H9 (cell line): ENCODE measurements around the gene SGCD. TPM values are rescaled to one million over a fixed set of nuclear protein-coding genes. Genes with fewer than 3 reads are reported as not detected.

Experiments
- DNase-seq: peaks from one replicate; pipeline ENCODE4 v3.0.0-alpha.2; 2017
- H2AFZ ChIP-seq: one replicate; pipeline ENCODE4 v1.6.1; 2013; ENCODE audit warnings: mild to moderate bottlenecking, low read length, control low read depth, moderate library complexity
- H2AK5ac ChIP-seq: 2 replicates; pipeline ENCODE4 v1.6.1; 2013; ENCODE audit warnings: low read length, control low read depth, mixed read lengths; ENCODE audit not compliant: insufficient read length
- H2BK120ac ChIP-seq: one replicate; pipeline ENCODE4 v1.6.1; 2013; ENCODE audit warnings: low read depth, mild to moderate bottlenecking, low read length, control low read depth, inconsistent platforms; ENCODE audit not compliant: poor library complexity, severe bottlenecking
- H2BK12ac ChIP-seq: 2 replicates; pipeline ENCODE4 v1.6.1; 2013; ENCODE audit warnings: low read length, control low read depth, mixed read lengths, low read depth; ENCODE audit not compliant: insufficient read length
- H2BK15ac ChIP-seq: 2 replicates; pipeline ENCODE4 v1.6.1; 2013; ENCODE audit warnings: low read depth, low read length, control low read depth
- H2BK20ac ChIP-seq: one replicate; pipeline ENCODE4 v1.6.1; 2013; ENCODE audit warnings: low read depth, mild to moderate bottlenecking, low read length, control low read depth, inconsistent platforms; ENCODE audit not compliant: poor library complexity, severe bottlenecking
- H2BK5ac ChIP-seq: 2 replicates; pipeline ENCODE4 v1.6.1; 2013; ENCODE audit warnings: low read length, control low read depth, mixed read lengths; ENCODE audit not compliant: insufficient read length
- H3K14ac ChIP-seq: 2 replicates; pipeline ENCODE4 v1.6.1; 2013; ENCODE audit warnings: low read length, control low read depth; ENCODE audit not compliant: insufficient read depth
- H3K18ac ChIP-seq: 2 replicates; pipeline ENCODE4 v1.6.1; 2013; ENCODE audit warnings: low read depth, mild to moderate bottlenecking, mixed read lengths, low read length, control low read depth; ENCODE audit not compliant: insufficient read length
- H3K23ac ChIP-seq: 2 replicates; pipeline ENCODE4 v1.6.1; 2013; ENCODE audit warnings: low read length, control low read depth, mixed read lengths, low read depth; ENCODE audit not compliant: insufficient read length
- H3K23me2 ChIP-seq: 2 replicates; pipeline ENCODE4 v1.6.1; 2013; ENCODE audit warnings: low read depth, mild to moderate bottlenecking, mixed read lengths, low read length, control low read depth; ENCODE audit not compliant: insufficient read length, poor library complexity, severe bottlenecking
- H3K27ac ChIP-seq: 2 replicates; pipeline ENCODE4 v1.5.1; 2013; ENCODE audit warnings: low read length, control low read depth, mixed read lengths, low read depth; ENCODE audit not compliant: insufficient read length
- H3K27me3 ChIP-seq: 2 replicates; pipeline ENCODE4 v1.6.1; 2013; ENCODE audit warnings: low read length, control low read depth, inconsistent platforms; ENCODE audit not compliant: insufficient read depth
- H3K4ac ChIP-seq: 2 replicates; pipeline ENCODE4 v1.6.1; 2013; ENCODE audit warnings: low read depth, mild to moderate bottlenecking, control low read depth, inconsistent platforms, low read length, moderate library complexity
- H3K4me1 ChIP-seq: 2 replicates; pipeline ENCODE4 v1.6.1; 2013; ENCODE audit warnings: low read length, control low read depth, inconsistent platforms; ENCODE audit not compliant: insufficient read depth
- H3K4me2 ChIP-seq: 2 replicates; pipeline ENCODE4 v1.6.1; 2013; ENCODE audit warnings: low read length, control low read depth, mixed read lengths; ENCODE audit not compliant: insufficient read length, insufficient read depth
- H3K56ac ChIP-seq: 2 replicates; pipeline ENCODE4 v1.6.1; 2013; ENCODE audit warnings: low read depth, mild to moderate bottlenecking, mixed read lengths, low read length, control low read depth; ENCODE audit not compliant: insufficient read length
- H3K79me1 ChIP-seq: 2 replicates; pipeline ENCODE4 v1.6.1; 2013; ENCODE audit warnings: low read depth, mild to moderate bottlenecking, moderate library complexity, low read length, control low read depth, inconsistent platforms; ENCODE audit not compliant: insufficient read depth, poor library complexity, severe bottlenecking
- H3K79me2 ChIP-seq: 2 replicates; pipeline ENCODE4 v1.6.1; 2013; ENCODE audit warnings: low read length, control low read depth, inconsistent platforms; ENCODE audit not compliant: insufficient read depth
- H3K9ac ChIP-seq: 2 replicates; pipeline ENCODE4 v1.6.1; 2013; ENCODE audit warnings: low read length, control low read depth, mixed read lengths; ENCODE audit not compliant: insufficient read length; ENCODE audit errors: extremely low read depth
- H3K9me3 ChIP-seq: one replicate; pipeline ENCODE4 v1.6.1; 2013; ENCODE audit warnings: low read depth, low read length, inconsistent platforms; ENCODE audit not compliant: control insufficient read depth
- H3T11ph ChIP-seq: one replicate; pipeline ENCODE4 v1.6.1; 2013; ENCODE audit warnings: mild to moderate bottlenecking, low read length, control low read depth, inconsistent platforms
- H4K20me1 ChIP-seq: one replicate; pipeline ENCODE4 v1.6.1; 2013; ENCODE audit not compliant: control insufficient read depth, insufficient read length, insufficient read depth
- H4K5ac ChIP-seq: 2 replicates; pipeline ENCODE4 v1.6.1; 2013; ENCODE audit warnings: low read depth, mild to moderate bottlenecking, mixed read lengths, low read length, control low read depth; ENCODE audit not compliant: insufficient read length
- H4K8ac ChIP-seq: replicated peaks from 2 replicates; pipeline ENCODE4 v1.6.1; 2013; ENCODE audit warnings: low read length, control low read depth, mixed read lengths, low read depth; ENCODE audit not compliant: insufficient read length
- H4K91ac ChIP-seq: 2 replicates; pipeline ENCODE4 v1.6.1; 2013; ENCODE audit warnings: low read depth, mild to moderate bottlenecking, moderate library complexity, mixed read lengths, low read length, control low read depth; ENCODE audit not compliant: insufficient read length
- H3K27ac Mint-ChIP-seq, 3 experiments: 2 replicates in 2 of 3; 3 replicates in 1 of 3; pipeline ENCODE4 v1.8.0; 2020 to 2021; ENCODE audit warnings: mixed read lengths in 3 of 3, mild to moderate bottlenecking in 1 of 3, moderate library complexity in 1 of 3
- H3K27me3 Mint-ChIP-seq: 2 replicates; pipeline ENCODE4 v1.8.0; 2021; ENCODE audit warnings: low read depth, mild to moderate bottlenecking, moderate library complexity, mixed read lengths
- H3K36me3 Mint-ChIP-seq, 3 experiments: 2 replicates in 2 of 3; 3 replicates in 1 of 3; pipeline ENCODE4 v1.8.0; 2020 to 2021; ENCODE audit warnings: low read depth in 3 of 3, mixed read lengths in 3 of 3; ENCODE audit not compliant: insufficient read depth in 1 of 3
- H3K4me1 Mint-ChIP-seq, 2 experiments: 2 replicates each; pipeline ENCODE4 v1.8.0; 2020; ENCODE audit warnings: mixed read lengths in 2 of 2
- H3K4me3 Mint-ChIP-seq, 2 experiments: 2 replicates in 1 of 2; 3 replicates in 1 of 2; pipeline ENCODE4 v1.8.0; 2020 to 2021; ENCODE audit warnings: mild to moderate bottlenecking in 2 of 2, mixed read lengths in 2 of 2, moderate library complexity in 1 of 2
- H3K9me3 Mint-ChIP-seq, 2 experiments: 2 replicates in 1 of 2; 3 replicates in 1 of 2; pipeline ENCODE4 v1.8.0; 2020; ENCODE audit warnings: mild to moderate bottlenecking in 2 of 2, mixed read lengths in 2 of 2, moderate library complexity in 1 of 2
- CTCF ChIP-seq: fragments of 200-600 bp; sonication (generic); conservative IDR thresholded peaks from 3 replicates; pipeline ENCODE4 v1.8.0; 2021; ENCODE audit warnings: antibody characterized with exemption, mild to moderate bottlenecking
- WGBS: extraction: QIAGEN DNeasy Blood & Tissue Kit; methylation state at CpG from one replicate; pipeline ENCODE4 v1.1.7; 2013; ENCODE audit warnings: missing lambda C conversion rate, low lambda C conversion rate, mixed read lengths; ENCODE audit not compliant: insufficient read length; ENCODE audit errors: extremely low coverage; 5-methylcytosine and 5-hydroxymethylcytosine counted together
- total RNA-seq: library from RNA; stranded (reverse); gene quantifications from 2 replicates; pipeline ENCODE4 v1.2.1, GENCODE V29; 2021

Gene SGCD
- total RNA-seq, 1 experiment from 2014 or later: 0.11 TPM

DNA sequence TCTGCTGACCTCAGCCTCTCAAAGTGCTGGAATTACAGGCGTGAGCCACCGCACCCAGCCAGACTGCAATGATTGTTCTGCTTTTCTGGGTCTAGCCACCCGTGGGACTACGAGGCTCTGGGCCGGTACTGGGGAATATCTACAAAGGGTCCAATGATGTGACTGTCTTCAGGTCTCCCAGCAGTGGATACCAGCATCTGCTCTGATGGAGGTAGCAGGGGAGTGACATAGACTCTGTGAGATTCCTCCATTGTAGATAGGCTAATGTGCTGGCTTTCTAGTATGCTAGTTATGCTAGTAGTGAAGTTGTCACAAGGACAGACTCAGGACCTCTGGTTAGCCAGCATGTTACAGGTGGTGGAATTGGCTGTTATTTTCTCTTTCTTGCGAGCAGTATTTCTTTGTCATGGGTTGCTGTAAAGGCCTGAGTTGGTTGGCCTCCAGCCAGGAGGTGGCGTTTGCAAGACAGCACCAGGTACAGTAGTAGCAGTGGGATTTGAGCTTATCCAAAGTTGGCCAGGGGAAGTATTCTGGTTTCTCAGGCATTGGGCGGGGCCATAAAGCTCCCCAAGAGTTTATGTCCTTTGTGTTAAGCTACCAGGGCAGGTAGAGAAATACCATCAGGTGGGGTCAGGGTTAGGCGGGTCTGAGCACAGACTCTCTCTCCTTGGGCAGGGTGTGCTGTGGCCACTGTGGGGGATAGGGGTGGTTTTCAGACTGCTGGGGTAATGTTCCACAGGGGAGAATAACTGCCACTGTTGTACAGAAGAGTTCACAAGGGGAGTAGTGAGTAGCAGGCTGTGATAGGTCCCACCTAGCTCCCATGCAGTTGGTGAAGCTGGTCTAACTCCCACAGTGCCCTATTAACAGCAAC lies 105.2 kb downstream of the SGCD start:
- TF ChIP-seq CTCF: peak; percentile 45; the same call in 2 of the 3 replicates
- no peak overlapping the region for H4K5ac ChIP-seq
- H3K4me1 ChIP-seq: no peaks in the 10 kb centered on the region
- no peak overlapping the region for H3K4me3 Mint-ChIP-seq
- peak overlapping the region in 1 of 3 experiments; percentile 68; a peak in 1 of 7 replicates for H3K27ac Mint-ChIP-seq
- no peak overlapping the region for H4K8ac ChIP-seq
- no peak overlapping the region for H3K4me2 ChIP-seq
- no peak overlapping the region for H2BK20ac ChIP-seq
- H3K9me3 ChIP-seq: no peaks in the 10 kb centered on the region
- H3K56ac ChIP-seq: no peak overlapping the region
- no peaks in the 10 kb centered on the region for H3K23me2 ChIP-seq
- no peak overlapping the region for H3K4ac ChIP-seq
- H3K36me3 Mint-ChIP-seq: no peaks in the 10 kb centered on the region; a peak in 1 of 7 replicates
- H3K9me3 Mint-ChIP-seq: peaks cover 0 to 3% of the 10 kb centered on the region in 2 experiments; a peak in 1 of 5 replicates
- H3K18ac ChIP-seq: no peak overlapping the region
- H3K79me2 ChIP-seq: no peaks in the 10 kb centered on the region
- no peak overlapping the region for H3T11ph ChIP-seq
- H3K27me3 Mint-ChIP-seq: no peaks in the 10 kb centered on the region
- H3K79me1 ChIP-seq: no peaks in the 10 kb centered on the region
- no peaks in the 10 kb centered on the region for H3K27me3 ChIP-seq
- peaks cover 13 to 15% of the 10 kb centered on the region in 2 experiments for H3K4me1 Mint-ChIP-seq
- H3K9ac ChIP-seq: no peak overlapping the region
- no peak overlapping the region for H3K27ac ChIP-seq
- no peak overlapping the region for H2BK5ac ChIP-seq
- no CpG with 5 or more reads among the region's 9 CpGs for WGBS
- peak; percentile 49 for DNase-seq
- H4K91ac ChIP-seq: no peak overlapping the region
- no peak overlapping the region; the same call in 1 of the 2 replicates for H3K14ac ChIP-seq
- no peak overlapping the region for H2AFZ ChIP-seq
- no peak overlapping the region for H2BK15ac ChIP-seq
- no peak overlapping the region for H2BK120ac ChIP-seq
- no peaks in the 10 kb centered on the region for H4K20me1 ChIP-seq
- no peak overlapping the region for H3K23ac ChIP-seq
- H2BK12ac ChIP-seq: no peak overlapping the region
- H2AK5ac ChIP-seq: no peak overlapping the region
